ENCODE data around the gene MROH9. TPM values are rescaled to one million over a fixed set of nuclear protein-coding genes. Genes with fewer than 3 reads are reported as not detected.

MROH9 gene
- total RNA-seq, 1 experiment from 2014 or later: not detected

DNA sequence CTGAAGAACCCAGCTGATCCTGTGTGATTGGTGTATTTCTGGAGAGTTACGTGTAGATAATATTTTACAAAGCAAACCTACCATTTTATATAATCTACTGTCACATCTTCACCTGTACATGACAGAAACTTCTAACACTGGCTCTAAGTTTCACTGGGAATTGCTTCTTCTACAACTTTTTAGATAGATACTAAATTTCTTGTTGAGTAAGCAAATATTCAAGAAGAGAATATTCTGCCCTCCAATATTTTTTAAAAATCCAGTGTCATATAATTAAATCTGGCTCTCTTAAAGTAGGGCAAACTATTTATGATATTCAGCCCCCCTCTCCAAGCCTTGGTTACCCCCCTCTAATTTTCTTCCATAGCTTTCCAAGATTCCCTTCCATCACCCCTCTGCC is 50.1 kb downstream of the MROH9 start:
- no peaks in the 10 kb centered on the region for H3K27me3 ChIP-seq (ENCODE audit: low read length)
- H3K4me1 ChIP-seq (ENCODE audit: low read length): no peaks in the 10 kb centered on the region
- H3K36me3 ChIP-seq (ENCODE audit: insufficient read depth, low read length): no peaks in the 10 kb centered on the region
- H3K4me3 ChIP-seq (ENCODE audit: low read length): no peak overlapping the region
- H3K4me2 ChIP-seq (ENCODE audit: low read depth, low read length, poor library complexity, severe bottlenecking): no peak overlapping the region
- H3K9ac ChIP-seq (ENCODE audit: low read length): no peak overlapping the region
- no peak for DNase-seq
- no peaks in the 10 kb centered on the region for H4K20me1 ChIP-seq (ENCODE audit: insufficient read depth, low read depth, low read length)
- no peaks in the 10 kb centered on the region for H3K9me3 ChIP-seq (ENCODE audit: low read length)
- H3K27ac ChIP-seq (ENCODE audit: low read length): no peak overlapping the region
- H2AFZ ChIP-seq (ENCODE audit: low read length): no peak overlapping the region
- H3K9me2 ChIP-seq (replicated peaks; ENCODE audit: insufficient read depth, low read length): no peaks in the 10 kb centered on the region
- no peaks in the 10 kb centered on the region for H3K79me2 ChIP-seq (ENCODE audit: low read length)

DNA sequence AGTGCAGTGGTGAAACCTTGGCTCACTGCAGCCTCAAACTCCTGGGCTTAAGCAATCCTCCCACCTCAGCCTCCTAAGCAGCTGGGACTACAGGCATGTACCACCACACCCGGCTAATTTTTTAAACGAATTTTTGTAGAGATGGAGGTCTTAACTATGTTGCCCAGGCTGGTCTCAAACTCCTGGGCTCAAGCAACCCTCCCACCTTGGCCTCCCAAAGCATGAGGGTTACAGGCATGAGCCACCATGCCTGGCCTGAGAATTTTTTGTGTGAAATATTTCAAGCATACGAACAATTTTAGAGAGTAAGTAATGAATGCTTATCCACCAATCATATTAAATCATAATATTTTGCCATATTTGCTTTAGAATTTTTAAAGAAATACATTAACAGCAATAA is 51.6 kb downstream of the MROH9 start:
- H3K4me3 ChIP-seq (ENCODE audit: low read length): no peak overlapping the region
- H3K36me3 ChIP-seq (ENCODE audit: insufficient read depth, low read length): no peaks in the 10 kb centered on the region
- no peak overlapping the region for H2AFZ ChIP-seq (ENCODE audit: low read length)
- no peaks in the 10 kb centered on the region for H3K9me2 ChIP-seq (replicated peaks; ENCODE audit: insufficient read depth, low read length)
- H3K27me3 ChIP-seq (ENCODE audit: low read length): no peaks in the 10 kb centered on the region
- H3K79me2 ChIP-seq (ENCODE audit: low read length): no peaks in the 10 kb centered on the region
- no peaks in the 10 kb centered on the region for H4K20me1 ChIP-seq (ENCODE audit: insufficient read depth, low read depth, low read length)
- H3K9ac ChIP-seq (ENCODE audit: low read length): no peak overlapping the region
- no peak overlapping the region for H3K4me2 ChIP-seq (ENCODE audit: low read depth, low read length, poor library complexity, severe bottlenecking)
- DNase-seq: no peak
- H3K4me1 ChIP-seq (ENCODE audit: low read length): no peaks in the 10 kb centered on the region
- no peaks in the 10 kb centered on the region for H3K9me3 ChIP-seq (ENCODE audit: low read length)
- no peak overlapping the region for H3K27ac ChIP-seq (ENCODE audit: low read length)

DNA sequence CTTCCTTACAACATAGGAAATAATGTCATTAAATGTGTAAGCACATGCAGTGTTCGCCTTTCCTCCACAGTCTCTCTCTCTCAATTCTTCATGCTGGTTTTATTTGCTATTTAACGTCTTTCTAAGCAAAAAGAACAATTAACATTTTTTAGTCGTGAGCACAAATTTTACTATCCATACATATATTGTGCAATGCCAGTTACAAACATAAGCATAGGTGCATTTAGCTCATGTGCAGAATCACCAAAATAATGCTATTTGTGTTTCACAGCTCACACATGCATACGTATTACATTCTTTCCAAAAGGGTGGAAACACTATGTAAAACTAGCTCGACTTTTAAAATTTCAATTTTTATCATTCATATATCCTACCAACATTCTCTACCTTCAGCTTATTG is 52.1 kb downstream of the MROH9 start:
- no peaks in the 10 kb centered on the region for H4K20me1 ChIP-seq (ENCODE audit: insufficient read depth, low read depth, low read length)
- no peak overlapping the region for H3K27ac ChIP-seq (ENCODE audit: low read length)
- H2AFZ ChIP-seq (ENCODE audit: low read length): no peak overlapping the region
- H3K4me1 ChIP-seq (ENCODE audit: low read length): no peaks in the 10 kb centered on the region
- H3K9ac ChIP-seq (ENCODE audit: low read length): no peak overlapping the region
- H3K79me2 ChIP-seq (ENCODE audit: low read length): no peaks in the 10 kb centered on the region
- no peaks in the 10 kb centered on the region for H3K9me2 ChIP-seq (replicated peaks; ENCODE audit: insufficient read depth, low read length)
- H3K27me3 ChIP-seq (ENCODE audit: low read length): no peaks in the 10 kb centered on the region
- no peak for DNase-seq
- no peaks in the 10 kb centered on the region for H3K9me3 ChIP-seq (ENCODE audit: low read length)
- no peaks in the 10 kb centered on the region for H3K36me3 ChIP-seq (ENCODE audit: insufficient read depth, low read length)
- no peak overlapping the region for H3K4me2 ChIP-seq (ENCODE audit: low read depth, low read length, poor library complexity, severe bottlenecking)
- no peak overlapping the region for H3K4me3 ChIP-seq (ENCODE audit: low read length)

DNA sequence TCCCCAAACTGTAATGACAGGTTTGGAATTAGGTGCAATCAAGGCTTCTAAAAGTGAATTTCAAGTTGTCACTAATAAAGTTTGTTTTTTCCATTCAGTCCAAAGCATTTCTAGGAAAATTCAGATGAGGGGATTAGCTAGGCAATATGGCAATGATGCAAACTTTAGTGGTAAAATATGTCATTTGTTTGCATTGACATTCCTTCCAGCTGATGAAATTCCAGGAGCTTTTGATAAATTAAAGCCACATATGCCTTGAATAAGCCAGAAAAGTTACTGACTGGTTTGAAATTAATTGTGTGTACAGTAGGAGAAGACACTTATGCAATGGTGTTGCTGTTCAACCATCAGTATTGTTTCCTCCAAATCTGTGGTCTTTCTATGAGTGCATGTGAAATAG is 57.8 kb downstream of the MROH9 start:
- no peaks in the 10 kb centered on the region for H3K4me1 ChIP-seq (ENCODE audit: low read length)
- H3K27ac ChIP-seq (ENCODE audit: low read length): no peak overlapping the region
- H3K27me3 ChIP-seq (ENCODE audit: low read length): no peaks in the 10 kb centered on the region
- H3K9ac ChIP-seq (ENCODE audit: low read length): no peak overlapping the region
- H3K4me3 ChIP-seq (ENCODE audit: low read length): no peak overlapping the region
- no peak overlapping the region for H2AFZ ChIP-seq (ENCODE audit: low read length)
- H3K9me3 ChIP-seq (ENCODE audit: low read length): no peaks in the 10 kb centered on the region
- no peak overlapping the region for H3K4me2 ChIP-seq (ENCODE audit: low read depth, low read length, poor library complexity, severe bottlenecking)
- no peaks in the 10 kb centered on the region for H3K36me3 ChIP-seq (ENCODE audit: insufficient read depth, low read length)
- no peak for DNase-seq
- no peaks in the 10 kb centered on the region for H4K20me1 ChIP-seq (ENCODE audit: insufficient read depth, low read depth, low read length)
- H3K79me2 ChIP-seq (ENCODE audit: low read length): no peaks in the 10 kb centered on the region
- H3K9me2 ChIP-seq (replicated peaks; ENCODE audit: insufficient read depth, low read length): no peaks in the 10 kb centered on the region

DNA sequence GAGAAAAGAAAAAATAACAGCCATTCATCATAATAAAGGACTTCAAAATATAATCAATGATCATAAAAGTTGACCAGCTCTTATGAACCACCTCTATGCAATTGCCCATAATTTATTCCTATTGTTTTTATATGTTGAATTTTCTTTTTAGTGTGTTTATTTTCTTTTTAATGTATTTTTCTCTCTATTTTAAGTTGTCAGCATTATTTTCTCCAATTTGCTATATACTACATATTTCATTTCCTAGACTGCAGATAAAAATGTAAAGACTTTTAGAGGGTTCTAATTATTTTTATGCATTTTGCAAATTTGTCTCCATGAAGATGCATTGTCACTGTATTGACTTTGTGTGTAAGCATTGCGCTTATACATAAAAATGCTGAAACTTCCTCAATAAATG is 58.4 kb downstream of the MROH9 start:
- Histone ChIP-seq H3K79me2 (ENCODE audit: low read length) (no peaks in the 10 kb centered on the region), H3K27ac (ENCODE audit: low read length) (no peak overlapping the region), H3K9ac (ENCODE audit: low read length) (no peak overlapping the region), H2AFZ (ENCODE audit: low read length) (no peak overlapping the region), H3K4me2 (ENCODE audit: low read depth, low read length, poor library complexity, severe bottlenecking) (no peak overlapping the region), H3K9me3 (ENCODE audit: low read length) (no peaks in the 10 kb centered on the region), H3K4me1 (ENCODE audit: low read length) (no peaks in the 10 kb centered on the region), H3K4me3 (ENCODE audit: low read length) (no peak overlapping the region), H4K20me1 (ENCODE audit: insufficient read depth, low read depth, low read length) (no peaks in the 10 kb centered on the region), H3K27me3 (ENCODE audit: low read length) (no peaks in the 10 kb centered on the region), H3K9me2 (replicated peaks; ENCODE audit: insufficient read depth, low read length) (no peaks in the 10 kb centered on the region), H3K36me3 (ENCODE audit: insufficient read depth, low read length) (no peaks in the 10 kb centered on the region)
- no peak for DNase-seq

DNA sequence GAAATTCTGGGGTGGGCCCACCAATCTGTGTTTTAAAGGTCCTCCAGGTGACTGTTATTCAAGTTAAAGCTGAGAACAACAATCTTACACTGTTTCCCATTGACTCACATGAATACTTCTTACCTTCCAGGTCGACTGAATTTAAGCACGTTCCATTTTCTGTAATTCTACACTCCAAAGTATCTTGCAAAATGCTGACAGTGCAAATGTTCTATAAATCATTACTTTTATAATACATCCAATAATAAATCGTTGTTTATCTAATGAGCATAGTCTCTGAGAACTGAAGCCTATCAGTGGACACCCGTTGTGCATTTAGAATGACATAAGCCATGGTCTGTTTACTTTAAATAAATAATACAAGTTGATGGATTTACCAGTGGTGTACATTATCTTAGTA is 79.5 kb downstream of the MROH9 start:
- H3K9ac ChIP-seq (ENCODE audit: low read length): no peak overlapping the region
- H3K9me2 ChIP-seq (replicated peaks; ENCODE audit: insufficient read depth, low read length): no peaks in the 10 kb centered on the region

DNA sequence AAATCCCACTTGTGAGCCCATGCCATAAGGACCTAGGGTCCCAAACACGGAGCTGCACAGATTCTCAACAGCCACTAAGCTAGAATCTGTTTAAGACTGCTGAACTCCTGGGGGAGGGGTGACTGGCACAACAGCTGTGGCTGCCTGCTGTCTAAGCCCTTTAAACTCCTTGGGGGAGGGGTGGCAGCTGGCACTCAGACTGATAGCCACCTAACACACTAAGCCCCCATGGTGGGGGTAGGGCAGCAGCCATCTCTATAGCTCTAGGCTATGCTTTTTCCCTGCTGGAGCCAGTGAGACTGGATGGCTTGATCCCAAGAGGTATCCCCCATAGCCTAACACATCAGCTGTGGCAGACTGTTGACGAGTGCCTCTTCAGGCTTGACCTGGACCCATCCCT is 82.1 kb downstream of the MROH9 start:
- Histone ChIP-seq H3K9me3 (ENCODE audit: low read length) (no peaks in the 10 kb centered on the region), H3K9me2 (replicated peaks; ENCODE audit: insufficient read depth, low read length) (no peaks in the 10 kb centered on the region), H3K79me2 (ENCODE audit: low read length) (no peaks in the 10 kb centered on the region), H3K9ac (ENCODE audit: low read length) (no peak overlapping the region), H2AFZ (ENCODE audit: low read length) (no peak overlapping the region), H4K20me1 (ENCODE audit: insufficient read depth, low read depth, low read length) (no peaks in the 10 kb centered on the region), H3K27me3 (ENCODE audit: low read length) (no peaks in the 10 kb centered on the region), H3K4me1 (ENCODE audit: low read length) (no peaks in the 10 kb centered on the region), H3K36me3 (ENCODE audit: insufficient read depth, low read length) (no peaks in the 10 kb centered on the region), H3K4me3 (ENCODE audit: low read length) (no peak overlapping the region), H3K4me2 (ENCODE audit: low read depth, low read length, poor library complexity, severe bottlenecking) (no peak overlapping the region), H3K27ac (ENCODE audit: low read length) (no peak overlapping the region)
- no peak for DNase-seq

More for the DNA sequence above, 79.5 kb downstream of the MROH9 start:
- Histone ChIP-seq H3K4me2 (ENCODE audit: low read depth, low read length, poor library complexity, severe bottlenecking) (no peak overlapping the region), H3K79me2 (ENCODE audit: low read length) (no peaks in the 10 kb centered on the region), H3K36me3 (ENCODE audit: insufficient read depth, low read length) (no peaks in the 10 kb centered on the region), H4K20me1 (ENCODE audit: insufficient read depth, low read depth, low read length) (no peaks in the 10 kb centered on the region), H3K4me3 (ENCODE audit: low read length) (no peak overlapping the region), H2AFZ (ENCODE audit: low read length) (no peak overlapping the region), H3K4me1 (ENCODE audit: low read length) (no peaks in the 10 kb centered on the region), H3K27me3 (ENCODE audit: low read length) (no peaks in the 10 kb centered on the region), H3K27ac (ENCODE audit: low read length) (no peak overlapping the region), H3K9me3 (ENCODE audit: low read length) (no peaks in the 10 kb centered on the region)
- no peak for DNase-seq

DNA sequence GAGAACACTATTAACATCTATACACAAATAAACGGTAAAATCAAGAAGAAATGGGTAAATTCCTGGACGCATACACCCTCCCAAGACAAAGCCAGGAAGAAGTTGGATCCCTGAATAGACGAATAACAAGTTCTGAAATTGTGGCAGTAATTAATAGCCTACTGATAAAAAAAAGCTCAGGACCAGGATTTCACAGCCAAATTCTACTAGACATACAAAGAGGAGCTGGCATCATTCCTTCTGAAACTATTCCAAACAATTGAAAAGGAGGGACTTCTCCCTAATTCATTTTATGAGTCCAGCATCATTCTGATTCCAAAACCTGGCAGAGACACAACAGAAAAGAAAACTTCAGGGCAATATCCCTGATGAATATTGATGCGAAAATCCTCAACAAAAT is 84.6 kb downstream of the MROH9 start:
- no peak overlapping the region for H2AFZ ChIP-seq (ENCODE audit: low read length)
- H3K4me2 ChIP-seq (ENCODE audit: low read depth, low read length, poor library complexity, severe bottlenecking): no peak overlapping the region
- H3K27me3 ChIP-seq (ENCODE audit: low read length): no peaks in the 10 kb centered on the region

More for the DNA sequence above, 84.6 kb downstream of the MROH9 start:
- Histone ChIP-seq H3K9me2 (replicated peaks; ENCODE audit: insufficient read depth, low read length) (no peaks in the 10 kb centered on the region), H3K36me3 (ENCODE audit: insufficient read depth, low read length) (no peaks in the 10 kb centered on the region), H3K27ac (ENCODE audit: low read length) (no peak overlapping the region), H3K9me3 (ENCODE audit: low read length) (no peaks in the 10 kb centered on the region), H4K20me1 (ENCODE audit: insufficient read depth, low read depth, low read length) (no peaks in the 10 kb centered on the region), H3K79me2 (ENCODE audit: low read length) (no peaks in the 10 kb centered on the region), H3K4me1 (ENCODE audit: low read length) (no peaks in the 10 kb centered on the region), H3K4me3 (ENCODE audit: low read length) (no peak overlapping the region), H3K9ac (ENCODE audit: low read length) (no peak overlapping the region)
- no peak for DNase-seq

Data from Karpas-422 (cell line).